Upper lobe of left lung (tissue), 4 donors: ENCODE measurements around the gene HABP2.

Source experiments
- CTCF ChIP-seq, 6 experiments: fragments of 450-650 bp in 4 of 6; fragments of 200-600 bp in 2 of 6; sonication (generic) in 2 of 6; IDR thresholded peaks; one replicate each; pipeline ENCODE4 v1.5.1; 2016 to 2019; ENCODE audit warnings: antibody characterized with exemption in 6 of 6
- EP300 ChIP-seq, 4 donors: sonication (generic); formaldehyde crosslinking; IDR thresholded peaks; one replicate each; pipeline ENCODE4 v1.5.1; 2017; ENCODE audit warnings: antibody characterized with exemption in 4 of 4, control low read depth in 2 of 4
- POLR2A ChIP-seq, 4 donors: fragments of 450-650 bp; IDR thresholded peaks; one replicate each; pipeline ENCODE4 v1.5.1; 2016 to 2017; ENCODE audit warnings: antibody characterized with exemption in 4 of 4, mild to moderate bottlenecking in 2 of 4

GRCh38 chr10:113528876-113529275 is 24.0 kb upstream of the HABP2 start:
- TF ChIP-seq CTCF (IDR thresholded peaks at IDR 0.05), result no peak
- no peak for TF ChIP-seq EP300 (IDR thresholded peaks at IDR 0.05)
- TF ChIP-seq POLR2A (IDR thresholded peaks at IDR 0.05), result no peak
